GM21515 (cell line): Measurements from ENCODE around the gene TRMT61A.

Experiments
- ATAC-seq: cut with Tn5 transposase; IDR thresholded peaks from one replicate; pipeline ENCODE4 v1.9.1; 2021; ENCODE audit not compliant: unreplicated experiment

Gene TRMT61A

GRCh38 chr14:103528587-103529382 is at the start of gene TRMT61A:
TRMT61A (plus strand) TSS chr14:103529196; CDS start chr14:103529979, 783 bp downstream.
- ATAC-seq: no peak

DNA sequence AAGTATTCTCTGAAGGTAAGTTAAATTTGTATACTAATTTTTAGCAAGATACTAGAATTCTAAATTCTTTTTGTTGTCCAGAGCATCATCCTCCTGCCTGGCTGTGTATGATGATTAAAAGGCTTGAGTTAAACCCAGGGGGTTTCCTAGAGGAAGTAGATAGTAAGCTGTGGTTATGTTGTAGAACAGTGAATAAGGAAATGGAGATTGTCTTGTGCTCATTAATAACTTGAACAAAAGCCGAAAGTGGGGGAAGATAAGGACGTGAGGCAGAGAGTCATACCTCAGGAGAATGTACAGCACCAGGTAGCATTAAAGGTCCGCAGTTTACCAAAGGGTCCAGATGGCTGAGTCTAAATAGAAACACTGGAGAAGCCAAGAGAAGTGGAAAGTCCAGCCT is 48.4 kb upstream of the TRMT61A start:
- peak; percentile 66 for ATAC-seq

- ATAC-seq: no peak
These were observed 45.4 kb upstream of the TRMT61A start for GRCh38 chr14:103483600-103483999.

GRCh38 chr14:103485504-103485903 is 43.5 kb upstream of the TRMT61A start:
- ATAC-seq: no peak

DNA sequence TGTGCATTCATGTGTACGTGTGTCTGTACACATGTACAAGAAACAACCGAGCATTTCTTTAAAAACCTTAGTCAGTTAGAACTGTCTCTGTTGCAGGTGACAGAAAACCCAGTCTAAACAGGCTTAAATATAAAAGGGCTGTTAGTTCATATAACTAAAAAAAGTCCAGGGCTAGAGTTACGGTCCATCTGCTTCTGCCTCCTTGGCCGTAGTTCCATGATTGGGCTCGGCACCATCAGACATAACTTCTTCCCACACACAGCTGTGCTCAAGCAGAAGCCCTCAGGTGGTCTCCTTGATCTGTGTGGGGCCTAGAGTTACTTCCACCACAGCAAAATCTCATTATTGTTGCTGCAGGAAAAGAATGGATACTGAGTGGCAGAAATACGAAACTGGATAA is 40.9 kb upstream of the TRMT61A start:
- ATAC-seq: no peak

DNA sequence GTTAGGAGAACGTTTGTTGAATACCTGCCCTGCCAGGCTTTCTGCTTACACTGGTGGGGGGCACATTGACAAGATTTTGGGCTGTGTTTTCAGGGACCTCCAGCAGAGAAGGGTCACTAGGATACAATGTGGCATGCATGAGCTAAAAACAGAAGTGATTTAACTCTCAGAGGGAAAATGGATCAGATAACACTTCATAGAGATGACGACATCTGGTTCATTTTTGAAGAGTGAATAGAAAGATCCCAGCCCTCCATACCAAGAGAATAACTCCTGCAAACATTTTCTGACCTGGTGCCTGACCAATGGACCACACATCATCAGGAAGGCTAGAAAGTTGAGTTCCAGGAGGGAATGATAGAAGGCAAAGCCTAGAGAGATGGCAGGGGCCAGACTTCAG is 40.0 kb upstream of the TRMT61A start:
- no peak for ATAC-seq

GRCh38 chr14:103489621-103490020 is 39.4 kb upstream of the TRMT61A start:
- no peak for ATAC-seq

GRCh38 chr14:103491691-103492090 is 37.3 kb upstream of the TRMT61A start:
- ATAC-seq: no peak

GRCh38 chr14:103492156-103492925 is 36.7 kb upstream of the TRMT61A start:
- ATAC-seq: no peak

DNA sequence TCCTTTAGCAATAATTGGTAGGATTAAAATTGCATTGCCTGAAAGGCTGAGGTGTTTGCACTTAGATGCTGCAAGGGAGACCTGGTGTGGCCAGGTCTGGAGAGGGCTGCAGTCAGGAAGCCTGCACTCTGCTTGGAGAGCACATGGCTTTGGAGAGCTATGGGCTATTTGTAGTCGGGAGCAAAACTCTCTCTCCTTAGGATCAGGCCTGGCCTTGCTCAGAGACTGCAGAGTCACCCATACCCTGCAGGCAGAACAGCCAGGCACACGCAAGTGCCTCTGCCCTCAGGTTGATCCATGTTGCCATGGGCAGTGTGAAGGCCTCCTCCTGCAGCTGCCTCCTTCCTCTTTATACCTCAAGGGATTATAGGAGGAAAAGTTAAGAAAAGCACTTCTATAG is 33.1 kb upstream of the TRMT61A start:
- no peak for ATAC-seq

DNA sequence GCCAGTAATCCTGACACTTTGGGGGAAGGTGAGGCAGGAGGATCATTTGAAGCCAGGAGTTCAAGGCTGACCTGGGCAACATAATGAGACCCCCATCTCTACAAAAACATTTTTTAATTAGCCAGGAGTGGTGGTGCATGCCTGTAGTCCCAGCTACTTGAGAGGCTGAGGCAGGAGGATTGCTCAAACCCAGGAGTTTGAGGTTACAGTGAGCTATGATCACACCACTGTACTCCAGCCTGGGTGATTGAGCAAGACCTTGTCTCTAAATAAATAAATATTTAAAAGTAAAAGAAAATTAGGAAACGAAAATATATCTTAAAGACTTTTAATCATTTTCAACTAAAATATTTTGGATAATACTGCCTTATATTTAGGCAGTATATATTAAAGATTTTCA is 32.2 kb upstream of the TRMT61A start:
- no peak for ATAC-seq

- ATAC-seq: no peak
These were observed 29.3 kb upstream of the TRMT61A start for GRCh38 chr14:103499709-103500108.

GRCh38 chr14:103500148-103500990 is 28.6 kb upstream of the TRMT61A start:
- no peak for ATAC-seq

GRCh38 chr14:103501041-103501870 is 27.7 kb upstream of the TRMT61A start:
- ATAC-seq: no peak

DNA sequence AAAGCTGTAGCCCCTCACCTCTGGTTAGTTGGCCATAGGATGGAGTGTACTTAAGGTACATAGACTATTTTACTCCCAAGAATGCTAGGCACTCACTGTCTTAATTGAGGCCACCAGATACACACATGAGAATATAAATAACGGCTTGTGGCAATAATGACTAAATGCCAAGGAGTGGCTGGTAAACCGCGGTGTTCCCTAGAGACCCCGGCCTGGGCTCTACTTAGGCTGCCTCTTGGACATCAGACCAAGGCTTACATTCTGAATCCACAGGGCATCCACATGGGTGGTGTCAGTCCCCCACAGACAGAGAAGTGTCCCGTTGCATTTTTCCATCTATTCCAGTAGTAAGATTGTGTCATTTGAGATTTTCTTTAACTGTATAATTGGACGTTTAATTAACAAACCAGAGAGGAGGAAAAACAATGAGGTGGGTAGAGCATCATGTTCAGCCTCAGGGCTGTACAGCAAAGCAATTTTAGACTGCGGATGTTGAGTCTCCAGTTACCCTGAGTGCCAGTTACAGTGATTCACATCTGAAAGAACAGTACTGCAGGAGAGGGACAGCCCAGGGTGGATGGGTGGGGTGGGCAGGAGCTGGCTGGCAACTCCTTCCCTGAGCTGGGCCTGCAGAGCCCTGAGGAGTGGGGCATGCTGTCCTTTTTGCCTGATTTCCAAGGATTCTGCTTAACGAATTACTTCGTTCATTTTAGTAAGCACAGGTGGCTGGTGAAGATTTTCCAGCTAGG is 26.9 kb upstream of the TRMT61A start:
- ATAC-seq: no peak

- ATAC-seq: no peak
These were observed 26.1 kb upstream of the TRMT61A start for GRCh38 chr14:103502877-103503276.

DNA sequence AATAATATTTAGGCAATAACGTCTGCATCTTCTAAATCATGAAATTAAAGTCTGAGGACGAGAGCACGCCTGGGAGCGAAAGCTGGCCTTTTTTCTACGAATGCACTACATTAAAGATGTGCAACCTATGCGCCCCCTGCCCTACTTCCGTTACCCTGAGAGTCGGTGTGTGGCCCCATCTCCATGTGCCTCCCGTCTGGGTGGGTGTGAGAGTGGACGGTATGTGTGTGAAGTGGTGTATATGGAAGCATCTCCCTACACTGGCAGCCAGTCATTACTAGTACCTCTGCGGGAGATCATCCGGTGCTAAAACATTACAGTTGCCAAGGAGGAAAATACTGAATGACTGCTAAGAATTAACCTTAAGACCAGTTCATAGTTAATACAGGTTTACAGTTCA is 25.7 kb upstream of the TRMT61A start:
- ATAC-seq: no peak

DNA sequence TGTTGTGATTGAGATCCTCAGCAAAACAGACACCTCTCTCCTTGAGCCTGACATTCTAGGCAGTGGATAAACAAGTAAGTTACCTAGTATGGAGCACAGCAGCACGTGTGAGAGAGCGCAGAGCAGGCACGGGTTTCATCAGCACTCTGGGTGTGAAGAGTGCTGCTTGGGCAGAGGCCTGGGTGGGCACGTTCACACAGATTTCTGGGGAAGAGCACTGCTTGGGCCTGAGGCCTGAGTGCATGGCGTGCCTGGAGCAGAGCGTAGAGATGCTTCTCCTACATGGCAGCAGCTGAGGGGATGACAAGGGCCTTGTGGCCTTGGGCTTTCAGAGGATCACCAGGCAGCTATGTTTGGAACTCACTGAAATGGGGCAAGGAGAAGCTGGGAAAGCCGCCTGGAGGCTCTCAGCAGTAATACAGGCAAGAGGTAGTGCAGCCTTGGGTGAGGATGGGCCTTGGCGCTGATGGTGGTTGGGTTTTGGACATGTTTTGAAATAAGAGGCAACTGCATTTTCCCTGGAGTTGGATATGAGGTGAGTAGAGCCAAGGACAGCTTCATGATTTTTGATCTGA is 23.9 kb upstream of the TRMT61A start:
- ATAC-seq: no peak

GRCh38 chr14:103507751-103508150 is 21.2 kb upstream of the TRMT61A start:
- no peak for ATAC-seq
